Activated naive CD4-positive, alpha-beta T cell treated with anti-CD3 and anti-CD28 coated beads, Interleukin-2, amount 50 U/mL, for 16 hours (primary cell): ENCODE results near the gene COQ2.
"Not testable (repeated sequence)": the region's sequence is repeated elsewhere in the genome, so short reads cannot be mapped to it uniquely, and the experiment has no call there.

Source experiments
- DNase-seq: peaks from one replicate; pipeline ENCODE4 v3.0.0-alpha.2; 2020

The COQ2 gene

DNA sequence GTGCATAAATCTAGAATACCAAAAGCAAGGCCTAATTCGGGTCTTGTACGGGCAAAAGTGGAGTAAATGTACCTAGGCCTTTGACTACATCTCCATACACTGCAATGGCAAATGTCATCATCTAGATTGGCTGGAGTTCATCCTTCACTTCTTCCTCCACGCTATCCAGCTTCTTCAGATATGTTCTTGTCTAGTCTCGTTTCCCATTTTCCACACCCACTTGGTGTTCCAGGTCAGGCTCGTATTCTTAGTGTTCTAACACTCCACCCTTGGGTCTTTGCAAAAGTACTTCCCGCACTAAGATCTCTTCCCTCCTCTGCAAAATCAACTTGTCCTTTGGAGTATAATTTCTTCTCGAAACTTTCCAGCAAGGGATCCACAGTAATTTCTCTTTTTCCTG is 1.4 kb downstream of the COQ2 start:
- DNase-seq = no peak

DNA sequence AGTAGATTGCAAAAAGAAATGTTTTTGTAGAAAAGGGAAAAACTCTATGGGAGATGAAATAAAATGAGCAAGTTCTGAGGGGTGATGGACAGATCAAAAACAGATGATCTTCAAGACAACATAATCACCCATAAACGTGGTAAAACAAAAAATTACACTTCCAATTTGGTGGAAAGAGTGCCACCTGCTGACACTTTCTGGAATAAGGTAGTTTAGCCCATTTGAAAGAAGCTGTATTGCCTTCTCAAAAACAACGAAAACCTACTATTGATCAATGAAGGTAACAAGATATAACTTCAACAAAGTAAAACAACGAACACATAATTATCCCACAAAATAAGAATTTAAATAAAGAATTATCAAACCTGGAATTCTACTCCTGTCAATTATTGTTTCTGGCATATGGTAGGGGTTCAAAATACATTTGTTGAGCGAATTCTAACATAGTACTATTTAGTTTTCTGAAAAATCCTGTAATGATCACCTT is 2.5 kb downstream of the COQ2 start:
- peak; percentile 53 for DNase-seq

- no peak for DNase-seq
These were observed 3.3 kb downstream of the COQ2 start for GRCh38 chr4:83281307-83281706.

- DNase-seq = no peak
These were observed 8.1 kb downstream of the COQ2 start for GRCh38 chr4:83276299-83277040.

DNA sequence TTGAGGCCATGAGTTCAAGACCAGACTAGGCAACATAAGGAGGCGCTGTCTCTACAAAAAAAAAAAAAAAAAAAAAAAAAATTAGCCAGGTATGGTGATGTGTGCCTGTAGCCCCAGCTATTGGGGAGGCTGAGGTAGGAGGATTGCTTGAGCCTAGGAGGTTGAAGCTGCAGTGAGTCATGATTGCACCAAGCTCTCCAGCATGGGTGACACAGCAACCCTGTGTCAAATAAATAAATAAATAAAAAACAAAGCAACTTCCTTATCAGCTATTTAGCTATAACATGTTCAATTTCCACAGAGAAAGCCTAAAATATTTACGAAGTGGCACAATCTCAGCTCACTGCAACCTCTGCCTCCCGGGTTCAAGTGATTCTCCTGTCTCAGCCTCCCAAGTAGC is 10.7 kb downstream of the COQ2 start:
- DNase-seq = not testable (repeated sequence)

- DNase-seq = no peak
These were observed 11.7 kb downstream of the COQ2 start for GRCh38 chr4:83272900-83273299.

- no peak for DNase-seq
These were observed 15.3 kb downstream of the COQ2 start for GRCh38 chr4:83269256-83269655.

- DNase-seq = no peak
These were observed 16.1 kb downstream of the COQ2 start for GRCh38 chr4:83268491-83268890.

- no peak for DNase-seq
These were observed 16.6 kb downstream of the COQ2 start for GRCh38 chr4:83267830-83268475.

- DNase-seq = no peak
These were observed 17.3 kb downstream of the COQ2 start for GRCh38 chr4:83267121-83267829.

GRCh38 chr4:83266689-83267088 is 17.9 kb downstream of the COQ2 start:
- no peak for DNase-seq

GRCh38 chr4:83263106-83263505 is 21.5 kb downstream of the COQ2 start:
- no peak for DNase-seq

- no peak for DNase-seq
These were observed 21.9 kb downstream of the COQ2 start for GRCh38 chr4:83262682-83263081.

DNA sequence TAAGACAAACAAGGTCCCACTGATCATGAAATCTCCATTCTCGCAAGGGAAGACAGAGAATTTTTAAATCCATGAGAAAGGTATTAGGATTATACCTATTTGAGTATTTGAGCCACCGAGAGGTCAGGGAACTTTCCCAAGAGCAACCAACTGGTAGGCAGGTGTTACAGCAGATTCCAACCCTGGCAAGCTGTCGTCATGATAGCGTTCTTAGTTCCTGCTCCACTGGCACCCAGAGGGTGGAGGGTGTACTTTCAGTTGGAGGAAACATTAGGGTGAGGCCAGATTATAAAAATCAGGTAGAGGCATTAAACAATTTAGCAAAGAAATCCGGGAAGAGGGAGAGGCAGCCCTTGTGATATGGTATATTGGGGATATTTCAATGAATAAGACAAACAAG is 23.3 kb downstream of the COQ2 start:
- no peak for DNase-seq

- DNase-seq = no peak
These were observed 25.0 kb downstream of the COQ2 start for GRCh38 chr4:83259586-83259985.

GRCh38 chr4:83258461-83258860 is 26.1 kb downstream of the COQ2 start:
- no peak for DNase-seq

- DNase-seq = no peak
These were observed 26.8 kb downstream of the COQ2 start for GRCh38 chr4:83257811-83258210.

DNA sequence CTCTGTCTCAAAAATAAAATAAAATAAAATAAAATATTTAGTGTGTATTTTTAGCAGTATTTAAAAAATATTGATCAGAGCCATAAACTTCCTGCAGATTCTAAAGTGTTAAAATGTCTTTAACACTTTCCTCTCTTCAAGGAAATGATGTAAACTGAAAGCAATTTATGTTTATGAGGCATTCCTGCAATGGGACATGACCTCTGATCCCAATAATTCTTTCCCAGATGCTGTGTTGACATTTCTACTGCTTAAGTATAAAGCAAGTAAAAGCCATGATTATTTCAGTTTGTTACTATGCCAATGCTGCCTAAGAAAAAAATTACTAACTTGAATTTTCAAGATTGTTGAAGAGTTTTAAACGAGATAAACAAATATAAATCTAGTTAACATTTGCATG is 29.0 kb downstream of the COQ2 start:
- no peak for DNase-seq

DNA sequence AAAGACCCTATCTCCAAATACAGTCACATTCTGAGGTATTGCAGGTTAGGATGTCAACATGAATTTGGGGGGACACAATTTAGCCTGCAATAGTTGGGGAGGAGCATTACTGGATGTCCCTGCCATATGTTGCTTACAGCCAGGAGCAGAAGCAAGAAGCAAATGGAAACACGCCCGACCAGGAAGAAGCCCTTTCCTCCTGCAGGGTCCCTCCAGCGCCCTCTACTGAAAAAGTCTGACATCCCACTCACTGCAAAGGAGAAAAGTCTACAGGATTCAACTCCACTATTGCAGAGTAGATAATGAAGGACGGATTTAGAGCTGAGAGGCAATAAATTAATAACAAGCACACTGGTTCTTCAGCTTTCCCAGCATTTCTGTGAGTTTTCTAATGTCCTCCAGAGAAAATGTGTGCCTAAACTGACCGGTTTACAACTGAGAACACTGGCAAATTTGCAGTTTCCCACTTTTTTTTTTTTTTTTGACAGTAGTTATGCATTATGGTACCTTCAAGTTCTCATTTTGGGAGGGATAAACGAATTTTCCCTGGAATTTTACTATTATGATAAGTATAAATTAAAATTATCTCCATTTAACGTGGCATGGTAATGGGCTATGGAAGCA is 31.7 kb downstream of the COQ2 start:
- peak; percentile 67 for DNase-seq

GRCh38 chr4:83251447-83251830 is 33.2 kb downstream of the COQ2 start:
- no peak for DNase-seq

GRCh38 chr4:83250687-83251446 is 33.7 kb downstream of the COQ2 start:
- DNase-seq = no peak

DNA sequence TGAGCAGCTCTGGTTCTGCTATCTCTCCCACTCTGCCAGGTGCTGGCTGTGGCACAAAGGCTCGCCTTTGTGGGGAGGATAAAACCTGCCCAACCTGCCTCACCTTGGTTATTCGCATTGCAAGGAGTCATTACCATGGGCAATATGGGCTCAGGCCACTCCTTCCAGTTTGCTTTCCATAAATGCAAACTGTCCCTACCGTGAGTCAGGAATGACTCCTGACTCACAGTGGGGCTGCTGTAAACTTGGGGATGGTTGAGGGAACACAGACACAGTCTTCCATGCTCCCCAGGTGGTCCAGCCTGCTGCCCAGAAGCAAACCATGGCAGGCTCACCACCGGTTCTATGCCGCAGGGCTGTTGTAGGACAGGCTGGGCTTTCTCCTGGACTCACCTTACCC is 36.1 kb downstream of the COQ2 start:
- no peak for DNase-seq
